ENCODE data around the gene KIF3C.

DNA sequence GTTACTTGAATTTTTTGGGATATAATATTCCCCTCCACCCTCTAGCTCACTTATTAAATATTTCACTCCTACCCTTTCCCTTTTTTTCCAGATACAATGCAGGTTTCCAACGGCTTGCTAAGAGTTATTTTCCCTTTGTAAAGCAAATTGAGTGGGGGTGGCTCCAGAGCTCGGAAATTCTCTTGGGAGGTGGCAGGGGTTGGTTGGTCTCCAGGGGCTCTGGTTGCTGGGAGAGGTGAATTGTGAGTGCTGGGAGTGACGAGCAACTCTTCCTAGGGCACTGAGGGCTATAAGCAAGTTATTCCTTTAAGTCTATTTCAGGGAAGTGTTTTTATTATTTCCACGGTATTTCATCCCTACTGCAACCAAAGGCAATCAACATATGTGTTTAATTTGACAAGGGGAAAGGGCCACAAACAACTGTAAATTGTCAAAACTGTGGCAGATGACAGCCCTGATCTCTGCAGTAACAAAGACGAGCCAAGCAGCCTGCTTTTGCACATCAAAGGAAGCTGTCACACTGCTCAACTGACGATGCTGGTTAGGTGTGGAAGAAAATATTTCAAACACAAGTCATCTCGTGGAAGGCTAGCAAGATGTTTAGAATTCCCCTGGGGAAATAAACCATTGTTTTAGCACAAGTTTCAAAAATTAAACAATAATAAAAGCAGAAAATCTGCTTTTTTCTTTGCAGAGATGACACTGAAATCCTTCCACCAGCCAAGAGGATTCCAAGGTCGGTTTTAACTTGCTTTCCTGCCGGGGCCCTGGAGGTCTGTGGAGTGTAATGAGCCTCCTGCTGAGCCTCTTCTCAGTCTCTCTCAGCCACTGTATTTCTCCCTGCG lies 69.2 kb downstream of the KIF3C start:
- TF ChIP-seq, protein P1, sequence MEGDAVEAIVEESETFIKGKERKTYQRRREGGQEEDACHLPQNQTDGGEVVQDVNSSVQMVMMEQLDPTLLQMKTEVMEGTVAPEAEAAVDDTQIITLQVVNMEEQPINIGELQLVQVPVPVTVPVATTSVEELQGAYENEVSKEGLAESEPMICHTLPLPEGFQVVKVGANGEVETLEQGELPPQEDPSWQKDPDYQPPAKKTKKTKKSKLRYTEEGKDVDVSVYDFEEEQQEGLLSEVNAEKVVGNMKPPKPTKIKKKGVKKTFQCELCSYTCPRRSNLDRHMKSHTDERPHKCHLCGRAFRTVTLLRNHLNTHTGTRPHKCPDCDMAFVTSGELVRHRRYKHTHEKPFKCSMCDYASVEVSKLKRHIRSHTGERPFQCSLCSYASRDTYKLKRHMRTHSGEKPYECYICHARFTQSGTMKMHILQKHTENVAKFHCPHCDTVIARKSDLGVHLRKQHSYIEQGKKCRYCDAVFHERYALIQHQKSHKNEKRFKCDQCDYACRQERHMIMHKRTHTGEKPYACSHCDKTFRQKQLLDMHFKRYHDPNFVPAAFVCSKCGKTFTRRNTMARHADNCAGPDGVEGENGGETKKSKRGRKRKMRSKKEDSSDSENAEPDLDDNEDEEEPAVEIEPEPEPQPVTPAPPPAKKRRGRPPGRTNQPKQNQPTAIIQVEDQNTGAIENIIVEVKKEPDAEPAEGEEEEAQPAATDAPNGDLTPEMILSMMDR (IDR thresholded peaks at IDR 0.05): no peak
- no peak for TF ChIP-seq SIN3A (IDR thresholded peaks at IDR 0.05; ENCODE audit: borderline replicate concordance, insufficient read depth, low read depth, low read length)
- TF ChIP-seq, protein P2, sequence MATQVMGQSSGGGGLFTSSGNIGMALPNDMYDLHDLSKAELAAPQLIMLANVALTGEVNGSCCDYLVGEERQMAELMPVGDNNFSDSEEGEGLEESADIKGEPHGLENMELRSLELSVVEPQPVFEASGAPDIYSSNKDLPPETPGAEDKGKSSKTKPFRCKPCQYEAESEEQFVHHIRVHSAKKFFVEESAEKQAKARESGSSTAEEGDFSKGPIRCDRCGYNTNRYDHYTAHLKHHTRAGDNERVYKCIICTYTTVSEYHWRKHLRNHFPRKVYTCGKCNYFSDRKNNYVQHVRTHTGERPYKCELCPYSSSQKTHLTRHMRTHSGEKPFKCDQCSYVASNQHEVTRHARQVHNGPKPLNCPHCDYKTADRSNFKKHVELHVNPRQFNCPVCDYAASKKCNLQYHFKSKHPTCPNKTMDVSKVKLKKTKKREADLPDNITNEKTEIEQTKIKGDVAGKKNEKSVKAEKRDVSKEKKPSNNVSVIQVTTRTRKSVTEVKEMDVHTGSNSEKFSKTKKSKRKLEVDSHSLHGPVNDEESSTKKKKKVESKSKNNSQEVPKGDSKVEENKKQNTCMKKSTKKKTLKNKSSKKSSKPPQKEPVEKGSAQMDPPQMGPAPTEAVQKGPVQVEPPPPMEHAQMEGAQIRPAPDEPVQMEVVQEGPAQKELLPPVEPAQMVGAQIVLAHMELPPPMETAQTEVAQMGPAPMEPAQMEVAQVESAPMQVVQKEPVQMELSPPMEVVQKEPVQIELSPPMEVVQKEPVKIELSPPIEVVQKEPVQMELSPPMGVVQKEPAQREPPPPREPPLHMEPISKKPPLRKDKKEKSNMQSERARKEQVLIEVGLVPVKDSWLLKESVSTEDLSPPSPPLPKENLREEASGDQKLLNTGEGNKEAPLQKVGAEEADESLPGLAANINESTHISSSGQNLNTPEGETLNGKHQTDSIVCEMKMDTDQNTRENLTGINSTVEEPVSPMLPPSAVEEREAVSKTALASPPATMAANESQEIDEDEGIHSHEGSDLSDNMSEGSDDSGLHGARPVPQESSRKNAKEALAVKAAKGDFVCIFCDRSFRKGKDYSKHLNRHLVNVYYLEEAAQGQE (IDR thresholded peaks at IDR 0.05; ENCODE audit: insufficient read depth in 1 of 2, low read depth in 2 of 2, low read length in 1 of 2): no peak

Data from Panc1 (cell line).